ENCODE measurements around the gene KISS1R.

- no peak for TF ChIP-seq CTCF (optimal IDR thresholded peaks at IDR 0.05 in 1 of 3, IDR thresholded peaks at IDR 0.05 in 1 of 3, conservative IDR thresholded peaks at IDR 0.05 in 1 of 3; ENCODE audit: extremely low read depth in 1 of 3, insufficient read depth in 2 of 3, low read length in 3 of 3)
- no peak for TF ChIP-seq EZH2 (IDR thresholded peaks at IDR 0.05; ENCODE audit: low read length)
Measured at GRCh38 chr19:944663-945241, 27.6 kb downstream of the KISS1R start.
